Measurements from ENCODE around the gene NSRP1.
"Not testable (repeated sequence)": the region's sequence is repeated elsewhere in the genome, so short reads cannot be mapped to it uniquely, and the experiment has no call there.

The NSRP1 gene

GRCh38 chr17:30200106-30200505 lies 83.5 kb downstream of the NSRP1 start:
- no peak overlapping the region for H3K27ac ChIP-seq (ENCODE audit: insufficient read depth, low read length, poor library complexity, severe bottlenecking)
- H3K27me3 ChIP-seq (replicated peaks; ENCODE audit: control insufficient read depth, insufficient read depth, low read length, poor library complexity, severe bottlenecking) = no peaks in the 10 kb centered on the region
- H3K9me3 ChIP-seq (ENCODE audit: control insufficient read depth, low read length) = no peaks in the 10 kb centered on the region
- no peak overlapping the region for H3K4me3 ChIP-seq (ENCODE audit: insufficient read depth, low read depth, low read length, poor library complexity, severe bottlenecking)
- no peak for DNase-seq
- H3K4me1 ChIP-seq (ENCODE audit: control insufficient read depth, insufficient read depth, low read length, poor library complexity, severe bottlenecking) = no peaks in the 10 kb centered on the region
- H3K36me3 ChIP-seq (ENCODE audit: control insufficient read depth, insufficient read depth, low read length) = no peaks in the 10 kb centered on the region

DNA sequence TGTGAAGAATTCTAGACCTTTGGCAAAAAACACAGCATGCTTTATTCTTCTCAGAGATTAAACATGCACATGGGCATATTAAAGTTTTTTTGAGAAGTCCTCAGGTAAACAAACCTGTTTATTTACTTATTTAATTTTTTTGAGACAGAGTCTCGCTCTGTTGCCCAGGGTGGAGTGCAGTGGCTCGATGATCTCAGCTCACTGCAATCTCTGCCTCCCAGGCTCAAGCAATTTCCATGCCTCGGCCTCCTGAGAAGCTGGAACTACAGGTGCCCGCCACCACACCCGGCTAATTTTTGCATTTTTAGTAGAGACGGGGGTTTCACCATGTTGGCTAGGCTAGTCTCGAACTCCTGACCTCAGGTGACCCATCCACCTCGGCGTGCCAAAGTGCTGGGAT lies 84.0 kb downstream of the NSRP1 start:
- H3K36me3 ChIP-seq (ENCODE audit: control insufficient read depth, insufficient read depth, low read length); DNase-seq; H3K4me3 ChIP-seq (ENCODE audit: insufficient read depth, low read depth, low read length, poor library complexity, severe bottlenecking); H3K27ac ChIP-seq (ENCODE audit: insufficient read depth, low read length, poor library complexity, severe bottlenecking); H3K27me3 ChIP-seq (replicated peaks; ENCODE audit: control insufficient read depth, insufficient read depth, low read length, poor library complexity, severe bottlenecking); H3K4me1 ChIP-seq (ENCODE audit: control insufficient read depth, insufficient read depth, low read length, poor library complexity, severe bottlenecking); H3K9me3 ChIP-seq (ENCODE audit: control insufficient read depth, low read length): not testable (repeated sequence)

GRCh38 chr17:30203471-30203981 lies 86.9 kb downstream of the NSRP1 start:
- Histone ChIP-seq H3K9me3 (ENCODE audit: control insufficient read depth, low read length) (no peaks in the 10 kb centered on the region), H3K36me3 (ENCODE audit: control insufficient read depth, insufficient read depth, low read length) (no peaks in the 10 kb centered on the region), H3K27ac (ENCODE audit: insufficient read depth, low read length, poor library complexity, severe bottlenecking) (no peak overlapping the region), H3K4me1 (ENCODE audit: control insufficient read depth, insufficient read depth, low read length, poor library complexity, severe bottlenecking) (no peaks in the 10 kb centered on the region), H3K27me3 (replicated peaks; ENCODE audit: control insufficient read depth, insufficient read depth, low read length, poor library complexity, severe bottlenecking) (no peaks in the 10 kb centered on the region), H3K4me3 (ENCODE audit: insufficient read depth, low read depth, low read length, poor library complexity, severe bottlenecking) (no peak overlapping the region)
- no peak for DNase-seq

DNA sequence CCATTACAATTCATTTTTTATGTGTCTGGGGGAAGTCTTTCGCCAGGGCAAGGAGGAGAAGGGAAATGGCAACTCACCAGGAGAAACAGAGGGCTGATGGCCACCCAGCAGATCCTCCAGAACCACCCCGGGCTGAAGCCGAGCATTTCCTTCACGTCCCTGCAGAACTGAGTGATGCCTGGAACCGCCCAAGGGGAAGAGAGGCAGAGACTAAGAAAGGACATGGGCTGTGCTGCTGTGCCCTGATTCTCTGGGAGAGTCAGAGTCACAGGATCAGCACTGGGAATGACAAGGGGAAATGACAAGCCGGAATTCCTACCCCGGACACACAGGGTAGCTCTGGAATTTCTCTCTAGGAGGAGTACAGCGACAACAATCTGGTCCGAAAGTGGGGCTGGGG lies 91.0 kb downstream of the NSRP1 start:
- no peaks in the 10 kb centered on the region for H3K27me3 ChIP-seq (replicated peaks; ENCODE audit: control insufficient read depth, insufficient read depth, low read length, poor library complexity, severe bottlenecking)

GRCh38 chr17:30208214-30208613 lies 91.6 kb downstream of the NSRP1 start:
- Histone ChIP-seq H3K27me3 (replicated peaks; ENCODE audit: control insufficient read depth, insufficient read depth, low read length, poor library complexity, severe bottlenecking) (no peaks in the 10 kb centered on the region), H3K36me3 (ENCODE audit: control insufficient read depth, insufficient read depth, low read length) (no peaks in the 10 kb centered on the region), H3K9me3 (ENCODE audit: control insufficient read depth, low read length) (no peaks in the 10 kb centered on the region), H3K27ac (ENCODE audit: insufficient read depth, low read length, poor library complexity, severe bottlenecking) (no peak overlapping the region), H3K4me3 (ENCODE audit: insufficient read depth, low read depth, low read length, poor library complexity, severe bottlenecking) (no peak overlapping the region), H3K4me1 (ENCODE audit: control insufficient read depth, insufficient read depth, low read length, poor library complexity, severe bottlenecking) (no peaks in the 10 kb centered on the region)
- no peak for DNase-seq

More for the DNA sequence above, 91.0 kb downstream of the NSRP1 start:
- Histone ChIP-seq H3K4me1 (ENCODE audit: control insufficient read depth, insufficient read depth, low read length, poor library complexity, severe bottlenecking) (no peaks in the 10 kb centered on the region), H3K36me3 (ENCODE audit: control insufficient read depth, insufficient read depth, low read length) (no peaks in the 10 kb centered on the region), H3K4me3 (ENCODE audit: insufficient read depth, low read depth, low read length, poor library complexity, severe bottlenecking) (no peak overlapping the region), H3K27ac (ENCODE audit: insufficient read depth, low read length, poor library complexity, severe bottlenecking) (no peak overlapping the region), H3K9me3 (ENCODE audit: control insufficient read depth, low read length) (no peaks in the 10 kb centered on the region)
- DNase-seq = no peak

DNA sequence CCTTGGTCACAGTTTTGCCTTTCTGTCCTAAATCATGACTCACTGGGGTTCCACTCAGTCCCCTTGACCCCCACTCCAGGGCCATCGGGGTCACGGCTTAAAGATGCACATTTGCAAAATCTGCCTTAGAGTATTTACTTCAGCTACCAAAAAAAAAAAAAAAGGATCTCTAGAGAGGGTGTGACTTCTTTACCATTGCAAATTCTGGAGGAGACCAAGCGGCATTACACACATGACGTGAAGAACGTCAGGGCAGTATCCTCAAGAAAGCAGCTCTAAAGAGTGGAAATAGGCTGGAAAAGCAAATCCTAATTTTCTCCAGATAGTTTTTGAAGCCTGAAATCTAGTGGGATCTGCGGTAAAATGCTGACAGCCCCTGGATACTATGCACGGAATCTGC lies 93.3 kb downstream of the NSRP1 start:
- Histone ChIP-seq H3K4me3 (ENCODE audit: insufficient read depth, low read depth, low read length, poor library complexity, severe bottlenecking) (no peak overlapping the region), H3K27ac (ENCODE audit: insufficient read depth, low read length, poor library complexity, severe bottlenecking) (no peak overlapping the region), H3K9me3 (ENCODE audit: control insufficient read depth, low read length) (no peaks in the 10 kb centered on the region), H3K36me3 (ENCODE audit: control insufficient read depth, insufficient read depth, low read length) (no peaks in the 10 kb centered on the region), H3K4me1 (ENCODE audit: control insufficient read depth, insufficient read depth, low read length, poor library complexity, severe bottlenecking) (no peaks in the 10 kb centered on the region), H3K27me3 (replicated peaks; ENCODE audit: control insufficient read depth, insufficient read depth, low read length, poor library complexity, severe bottlenecking) (no peaks in the 10 kb centered on the region)
- no peak for DNase-seq

DNA sequence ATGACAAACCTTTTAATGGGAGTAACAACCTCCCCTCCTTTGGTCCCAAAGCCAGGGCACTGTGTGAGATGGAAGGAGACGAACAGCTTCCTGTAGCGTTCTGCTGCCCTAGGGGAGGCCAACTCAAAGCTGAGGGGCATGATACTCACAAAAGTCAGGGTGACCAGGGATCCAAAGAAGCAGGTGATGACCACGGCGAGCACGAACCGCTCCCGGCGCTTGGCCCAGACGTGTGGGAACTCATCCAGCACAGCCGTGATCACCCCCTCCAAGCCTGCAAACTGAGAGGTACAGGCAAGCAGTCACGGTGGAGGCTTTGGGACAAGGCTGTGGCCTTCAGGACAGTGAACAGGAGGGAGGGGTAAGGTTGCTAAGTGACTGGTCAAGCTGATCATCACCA lies 93.8 kb downstream of the NSRP1 start:
- Histone ChIP-seq H3K4me1 (ENCODE audit: control insufficient read depth, insufficient read depth, low read length, poor library complexity, severe bottlenecking) (no peaks in the 10 kb centered on the region), H3K9me3 (ENCODE audit: control insufficient read depth, low read length) (no peaks in the 10 kb centered on the region), H3K27ac (ENCODE audit: insufficient read depth, low read length, poor library complexity, severe bottlenecking) (no peak overlapping the region), H3K27me3 (replicated peaks; ENCODE audit: control insufficient read depth, insufficient read depth, low read length, poor library complexity, severe bottlenecking) (no peaks in the 10 kb centered on the region), H3K36me3 (ENCODE audit: control insufficient read depth, insufficient read depth, low read length) (no peaks in the 10 kb centered on the region), H3K4me3 (ENCODE audit: insufficient read depth, low read depth, low read length, poor library complexity, severe bottlenecking) (no peak overlapping the region)
- no peak for DNase-seq

- H3K36me3 ChIP-seq (ENCODE audit: control insufficient read depth, insufficient read depth, low read length) = no peaks in the 10 kb centered on the region
- DNase-seq = no peak
- H3K27ac ChIP-seq (ENCODE audit: insufficient read depth, low read length, poor library complexity, severe bottlenecking) = no peak overlapping the region
- H3K9me3 ChIP-seq (ENCODE audit: control insufficient read depth, low read length) = no peaks in the 10 kb centered on the region
- H3K4me1 ChIP-seq (ENCODE audit: control insufficient read depth, insufficient read depth, low read length, poor library complexity, severe bottlenecking) = no peaks in the 10 kb centered on the region
- no peaks in the 10 kb centered on the region for H3K27me3 ChIP-seq (replicated peaks; ENCODE audit: control insufficient read depth, insufficient read depth, low read length, poor library complexity, severe bottlenecking)
- H3K4me3 ChIP-seq (ENCODE audit: insufficient read depth, low read depth, low read length, poor library complexity, severe bottlenecking) = no peak overlapping the region
These were observed 94.3 kb downstream of the NSRP1 start for GRCh38 chr17:30210901-30211300.

DNA sequence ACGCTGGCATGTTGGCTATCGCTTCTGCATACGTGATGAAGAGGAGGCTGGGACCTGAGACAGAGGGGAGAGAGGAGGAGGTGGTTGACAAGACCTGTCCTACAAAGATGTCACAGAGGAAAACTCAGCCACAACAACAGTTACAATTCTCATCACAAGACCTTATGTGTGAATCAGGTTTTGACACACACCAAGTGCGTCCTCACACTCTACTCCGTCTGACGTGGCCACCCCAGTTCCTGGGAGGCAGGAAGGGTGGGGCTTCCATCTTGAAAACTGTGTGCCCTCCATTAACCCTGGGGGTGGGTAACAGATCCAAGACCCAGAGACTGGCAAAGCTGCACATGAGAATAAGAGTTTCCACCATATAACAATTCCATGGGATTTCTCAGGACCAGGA lies 94.8 kb downstream of the NSRP1 start:
- Histone ChIP-seq H3K27me3 (replicated peaks; ENCODE audit: control insufficient read depth, insufficient read depth, low read length, poor library complexity, severe bottlenecking) (no peaks in the 10 kb centered on the region), H3K9me3 (ENCODE audit: control insufficient read depth, low read length) (no peaks in the 10 kb centered on the region), H3K36me3 (ENCODE audit: control insufficient read depth, insufficient read depth, low read length) (no peaks in the 10 kb centered on the region), H3K27ac (ENCODE audit: insufficient read depth, low read length, poor library complexity, severe bottlenecking) (no peak overlapping the region), H3K4me3 (ENCODE audit: insufficient read depth, low read depth, low read length, poor library complexity, severe bottlenecking) (no peak overlapping the region), H3K4me1 (ENCODE audit: control insufficient read depth, insufficient read depth, low read length, poor library complexity, severe bottlenecking) (no peaks in the 10 kb centered on the region)
- no peak for DNase-seq

DNA sequence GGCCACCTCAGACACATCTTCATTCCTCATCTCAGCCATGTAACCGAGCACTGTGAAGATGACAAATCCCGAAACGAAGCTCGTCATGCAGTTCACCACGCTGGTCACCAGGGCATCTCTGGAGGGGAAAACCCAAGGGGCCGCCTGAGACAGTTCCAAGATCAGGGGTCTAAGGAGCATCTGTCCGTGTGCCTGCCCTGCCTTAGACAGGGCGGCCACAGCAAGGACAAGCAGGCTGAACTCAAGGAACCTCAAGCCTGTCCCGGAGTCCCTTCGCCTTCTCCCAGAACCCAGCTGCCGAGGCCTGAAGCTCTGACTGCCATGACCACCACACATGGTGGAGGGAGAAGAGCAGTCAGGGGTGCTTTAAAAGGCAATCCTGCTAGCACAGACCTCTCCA lies 96.1 kb downstream of the NSRP1 start:
- no peak overlapping the region for H3K27ac ChIP-seq (ENCODE audit: insufficient read depth, low read length, poor library complexity, severe bottlenecking)
- H3K9me3 ChIP-seq (ENCODE audit: control insufficient read depth, low read length) = no peaks in the 10 kb centered on the region
- H3K36me3 ChIP-seq (ENCODE audit: control insufficient read depth, insufficient read depth, low read length) = no peaks in the 10 kb centered on the region
- H3K27me3 ChIP-seq (replicated peaks; ENCODE audit: control insufficient read depth, insufficient read depth, low read length, poor library complexity, severe bottlenecking) = no peaks in the 10 kb centered on the region
- no peak overlapping the region for H3K4me3 ChIP-seq (ENCODE audit: insufficient read depth, low read depth, low read length, poor library complexity, severe bottlenecking)
- DNase-seq = no peak
- H3K4me1 ChIP-seq (ENCODE audit: control insufficient read depth, insufficient read depth, low read length, poor library complexity, severe bottlenecking) = no peaks in the 10 kb centered on the region

DNA sequence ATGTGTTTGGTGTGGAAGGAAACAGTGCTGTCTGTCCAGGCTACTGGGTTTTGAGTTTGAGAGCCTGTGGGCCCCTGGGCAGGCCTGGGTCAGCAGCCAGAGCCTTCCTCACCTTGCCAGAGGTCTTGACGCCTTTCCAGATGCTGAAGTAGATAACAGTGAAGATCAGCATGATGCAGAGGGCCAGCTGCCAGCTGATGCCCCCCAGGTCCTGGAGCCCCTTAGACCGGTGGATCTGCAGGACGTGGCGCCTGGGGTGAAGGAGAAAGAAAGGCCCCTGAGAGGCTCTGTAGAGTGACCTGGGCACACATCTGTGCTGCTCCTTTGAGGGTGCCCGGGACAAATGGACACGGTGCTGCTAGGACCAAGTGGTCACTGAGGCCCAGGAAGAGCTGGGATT lies 100.4 kb downstream of the NSRP1 start:
- Histone ChIP-seq H3K36me3 (ENCODE audit: control insufficient read depth, insufficient read depth, low read length) (no peaks in the 10 kb centered on the region), H3K27ac (ENCODE audit: insufficient read depth, low read length, poor library complexity, severe bottlenecking) (no peak overlapping the region), H3K4me1 (ENCODE audit: control insufficient read depth, insufficient read depth, low read length, poor library complexity, severe bottlenecking) (no peaks in the 10 kb centered on the region), H3K4me3 (ENCODE audit: insufficient read depth, low read depth, low read length, poor library complexity, severe bottlenecking) (no peak overlapping the region), H3K9me3 (ENCODE audit: control insufficient read depth, low read length) (no peaks in the 10 kb centered on the region), H3K27me3 (replicated peaks; ENCODE audit: control insufficient read depth, insufficient read depth, low read length, poor library complexity, severe bottlenecking) (no peaks in the 10 kb centered on the region)
- DNase-seq = no peak
